Activated naive CD8-positive, alpha-beta T cell treated with anti-CD3 and anti-CD28 coated beads for 36 hours (primary cell): ENCODE measurements around the gene NAA16. TPM values are rescaled to one million over a fixed set of nuclear protein-coding genes. Genes with fewer than 3 reads are reported as not detected.
"Not testable (repeated sequence)": the region's sequence is repeated elsewhere in the genome, so short reads cannot be mapped to it uniquely, and the experiment has no call there.

Experiments used
- DNase-seq: peaks from one replicate; pipeline ENCODE4 v3.0.0; 2021
- H3K27ac Mint-ChIP-seq: one replicate; pipeline ENCODE4 v1.8.0; 2022; ENCODE audit warnings: mild to moderate bottlenecking, moderate library complexity, mixed read lengths
- H3K27me3 Mint-ChIP-seq: one replicate; pipeline ENCODE4 v1.8.0; 2022; ENCODE audit warnings: mild to moderate bottlenecking, mixed read lengths
- H3K36me3 Mint-ChIP-seq: one replicate; pipeline ENCODE4 v1.8.0; 2021; ENCODE audit warnings: mild to moderate bottlenecking, mixed read lengths
- H3K4me1 Mint-ChIP-seq: one replicate; pipeline ENCODE4 v1.8.0; 2021; ENCODE audit warnings: mixed read lengths
- H3K4me3 Mint-ChIP-seq: one replicate; pipeline ENCODE4 v1.8.0; 2022; ENCODE audit warnings: mild to moderate bottlenecking, moderate library complexity, mixed read lengths
- H3K9me3 Mint-ChIP-seq: one replicate; pipeline ENCODE4 v1.8.0; 2022; ENCODE audit warnings: mixed read lengths
- total RNA-seq, 2 experiments: library from RNA; stranded (reverse); gene quantifications; one replicate each; pipeline ENCODE4 v1.2.3, GENCODE V29; 2021

Gene NAA16
- total RNA-seq, 2 experiments from 2014 or later: 29.1 to 33.5 TPM

DNA sequence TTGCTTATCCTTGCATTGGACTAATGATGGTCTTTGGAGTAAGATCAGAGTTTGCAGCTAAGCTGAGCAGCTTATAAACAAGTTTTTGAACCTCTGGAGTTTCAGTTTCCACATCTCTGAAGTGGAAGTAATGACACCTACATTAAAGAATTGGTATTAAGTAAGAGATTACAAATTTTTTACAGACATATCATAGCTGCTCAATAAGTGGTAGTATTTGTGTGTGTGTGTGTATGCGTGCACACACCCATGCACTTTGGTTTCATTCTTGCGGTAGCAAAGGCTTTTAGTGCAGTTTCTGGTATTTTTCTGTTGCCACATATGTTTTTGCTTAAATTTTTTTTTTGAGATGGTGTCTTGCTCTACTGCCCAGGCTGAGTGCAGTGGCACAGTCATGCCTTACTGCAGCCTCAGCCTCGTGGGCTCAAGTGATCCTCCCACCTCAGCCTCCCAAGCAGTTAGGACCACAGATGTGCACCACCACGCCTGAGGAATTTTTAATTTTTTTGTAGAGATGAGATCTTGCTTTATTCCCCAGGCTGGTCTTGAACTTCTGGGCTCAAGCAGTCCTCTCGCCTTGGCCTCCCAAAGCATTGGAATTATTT is 4.5 kb downstream of the NAA16 start:
- H3K27ac Mint-ChIP-seq: peak overlapping the region; percentile 59
- H3K4me1 Mint-ChIP-seq: peaks cover 49% of the 10 kb centered on the region
- H3K9me3 Mint-ChIP-seq: no peaks in the 10 kb centered on the region
- peaks cover 42% of the 10 kb centered on the region for H3K36me3 Mint-ChIP-seq
- no peak for DNase-seq
- peak overlapping the region; percentile 52 for H3K4me3 Mint-ChIP-seq
- peaks cover 3% of the 10 kb centered on the region for H3K27me3 Mint-ChIP-seq

DNA sequence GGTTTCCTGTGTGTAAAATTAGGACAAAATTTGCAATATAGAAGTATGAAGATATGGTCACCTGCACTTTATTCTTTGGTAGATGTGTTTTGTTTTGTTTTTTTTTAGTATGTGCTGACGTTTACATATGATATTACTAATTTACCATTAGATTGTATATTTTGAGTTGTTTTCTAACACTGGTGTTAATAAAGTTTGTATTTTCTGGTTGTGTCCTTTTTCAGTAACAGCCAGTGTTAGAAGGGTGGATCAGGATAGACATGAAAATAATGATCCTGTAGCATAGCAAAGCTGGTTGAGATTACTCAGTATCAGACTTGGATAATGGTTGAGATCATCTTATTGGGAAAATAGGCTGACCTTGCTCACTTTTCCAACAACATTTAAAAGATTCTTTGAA is 6.2 kb downstream of the NAA16 start:
- no peak for DNase-seq
- Mint-ChIP-seq H3K27ac (no peak overlapping the region), H3K36me3 (peaks cover 43% of the 10 kb centered on the region), H3K27me3 (no peaks in the 10 kb centered on the region), H3K4me1 (peaks cover 55% of the 10 kb centered on the region), H3K9me3 (no peaks in the 10 kb centered on the region), H3K4me3 (no peak overlapping the region)

DNA sequence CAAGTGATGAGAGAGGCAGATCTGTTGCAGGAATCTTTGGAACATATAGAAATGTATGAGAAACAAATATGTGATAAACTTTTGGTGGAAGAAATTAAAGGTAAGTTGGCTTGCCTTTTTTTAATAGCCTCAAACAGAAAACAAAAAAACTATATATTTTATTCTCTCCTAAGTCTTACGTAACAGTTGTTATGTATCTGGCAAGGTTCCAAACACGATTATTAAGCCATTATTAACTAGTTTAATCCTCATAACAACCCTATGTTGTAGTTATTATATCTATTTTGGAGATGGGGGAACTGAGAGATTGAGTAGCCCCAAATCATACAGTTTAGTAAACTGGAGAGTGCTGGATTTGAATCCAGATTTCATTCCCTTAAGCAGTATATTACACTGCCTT is 14.7 kb downstream of the NAA16 start:
- H3K36me3 Mint-ChIP-seq: peaks cover 44% of the 10 kb centered on the region

DNA sequence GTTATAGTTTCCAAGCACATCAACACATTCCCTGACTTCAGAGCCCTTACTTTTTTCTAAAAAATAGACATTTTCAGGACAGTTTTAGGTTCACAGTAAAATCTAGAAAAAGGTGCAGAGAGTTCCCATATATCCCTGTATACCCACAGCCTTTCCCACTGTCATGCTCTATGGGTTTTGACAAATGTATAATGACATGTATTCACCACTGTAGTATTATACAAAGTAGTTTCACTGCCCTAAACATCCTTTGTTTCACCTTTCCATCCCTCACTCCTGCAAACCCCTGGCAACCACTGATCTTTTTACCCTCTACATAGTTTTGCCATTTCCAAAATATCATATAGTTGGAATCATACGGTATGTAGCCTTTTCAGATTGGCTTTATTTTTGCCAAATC is 15.6 kb downstream of the NAA16 start:
- no peak for DNase-seq
- H3K4me1 Mint-ChIP-seq: peaks cover 46% of the 10 kb centered on the region
- peak overlapping the region; percentile 0 for H3K27ac Mint-ChIP-seq
- peaks cover 41% of the 10 kb centered on the region for H3K36me3 Mint-ChIP-seq
- no peaks in the 10 kb centered on the region for H3K9me3 Mint-ChIP-seq
- no peaks in the 10 kb centered on the region for H3K27me3 Mint-ChIP-seq
- no peak overlapping the region for H3K4me3 Mint-ChIP-seq

More for the DNA sequence above, 14.7 kb downstream of the NAA16 start:
- H3K27ac Mint-ChIP-seq: no peak overlapping the region
- peaks cover 45% of the 10 kb centered on the region for H3K4me1 Mint-ChIP-seq
- H3K4me3 Mint-ChIP-seq: no peak overlapping the region
- DNase-seq: no peak
- no peaks in the 10 kb centered on the region for H3K9me3 Mint-ChIP-seq
- H3K27me3 Mint-ChIP-seq: no peaks in the 10 kb centered on the region

- Mint-ChIP-seq H3K27me3 (no peaks in the 10 kb centered on the region), H3K4me1 (peaks cover 48% of the 10 kb centered on the region), H3K4me3 (peak overlapping the region; percentile 50), H3K9me3 (no peaks in the 10 kb centered on the region), H3K36me3 (peaks cover 37% of the 10 kb centered on the region), H3K27ac (peak overlapping the region; percentile 81)
- no peak for DNase-seq
These were observed 17.1 kb downstream of the NAA16 start for GRCh38 chr13:41327994-41328790.

GRCh38 chr13:41332829-41333228 is 21.8 kb downstream of the NAA16 start:
- H3K27ac Mint-ChIP-seq: no peak overlapping the region
- H3K36me3 Mint-ChIP-seq: peaks cover 46% of the 10 kb centered on the region
- no peak overlapping the region for H3K4me3 Mint-ChIP-seq
- H3K9me3 Mint-ChIP-seq: no peaks in the 10 kb centered on the region
- H3K4me1 Mint-ChIP-seq: peaks cover 54% of the 10 kb centered on the region
- DNase-seq: no peak
- H3K27me3 Mint-ChIP-seq: no peaks in the 10 kb centered on the region

DNA sequence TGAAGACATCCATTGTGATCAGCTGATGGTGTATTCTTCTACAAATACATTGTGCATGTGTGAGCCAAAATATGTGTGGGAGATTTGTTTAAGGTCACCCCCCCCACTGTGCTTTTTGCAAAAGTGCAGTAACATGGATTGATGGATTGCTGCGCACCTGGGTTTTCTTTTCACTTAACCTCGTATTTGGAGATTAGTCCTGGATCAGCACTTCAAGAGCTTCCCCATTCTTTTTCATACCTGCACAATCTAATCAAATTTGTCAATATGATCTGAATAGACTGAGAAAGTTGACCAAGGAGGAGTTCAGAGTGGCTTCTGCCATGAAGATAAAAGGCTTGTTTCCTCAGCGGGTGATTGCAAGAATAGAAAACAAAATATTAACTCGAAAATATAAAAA is 23.7 kb downstream of the NAA16 start:
- no peaks in the 10 kb centered on the region for H3K9me3 Mint-ChIP-seq
- H3K36me3 Mint-ChIP-seq: peaks cover 48% of the 10 kb centered on the region
- no peak overlapping the region for H3K27ac Mint-ChIP-seq
- DNase-seq: no peak
- H3K27me3 Mint-ChIP-seq: no peaks in the 10 kb centered on the region
- H3K4me3 Mint-ChIP-seq: no peak overlapping the region
- H3K4me1 Mint-ChIP-seq: peaks cover 49% of the 10 kb centered on the region

DNA sequence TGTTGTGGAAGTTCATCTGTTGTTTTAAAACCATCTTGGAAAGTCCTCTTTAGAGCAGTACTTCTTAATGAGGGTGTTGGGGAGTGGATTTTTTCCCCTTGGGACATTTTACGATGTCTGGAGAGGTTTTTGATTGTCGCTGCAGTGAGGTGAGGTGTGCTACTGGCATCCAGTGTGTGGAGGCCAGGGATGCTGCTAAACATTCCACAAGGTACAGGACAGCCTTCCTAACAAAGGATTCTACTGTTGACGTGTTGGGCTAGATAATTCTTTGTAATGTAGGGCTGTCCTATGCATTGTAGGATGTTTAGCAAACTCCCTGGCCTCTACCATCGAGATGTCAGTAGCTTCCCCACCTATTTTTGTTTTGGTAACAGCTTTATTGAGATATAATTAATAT is 33.3 kb downstream of the NAA16 start:
- Mint-ChIP-seq H3K36me3 (peaks cover 79% of the 10 kb centered on the region), H3K4me3 (no peak overlapping the region)

DNA sequence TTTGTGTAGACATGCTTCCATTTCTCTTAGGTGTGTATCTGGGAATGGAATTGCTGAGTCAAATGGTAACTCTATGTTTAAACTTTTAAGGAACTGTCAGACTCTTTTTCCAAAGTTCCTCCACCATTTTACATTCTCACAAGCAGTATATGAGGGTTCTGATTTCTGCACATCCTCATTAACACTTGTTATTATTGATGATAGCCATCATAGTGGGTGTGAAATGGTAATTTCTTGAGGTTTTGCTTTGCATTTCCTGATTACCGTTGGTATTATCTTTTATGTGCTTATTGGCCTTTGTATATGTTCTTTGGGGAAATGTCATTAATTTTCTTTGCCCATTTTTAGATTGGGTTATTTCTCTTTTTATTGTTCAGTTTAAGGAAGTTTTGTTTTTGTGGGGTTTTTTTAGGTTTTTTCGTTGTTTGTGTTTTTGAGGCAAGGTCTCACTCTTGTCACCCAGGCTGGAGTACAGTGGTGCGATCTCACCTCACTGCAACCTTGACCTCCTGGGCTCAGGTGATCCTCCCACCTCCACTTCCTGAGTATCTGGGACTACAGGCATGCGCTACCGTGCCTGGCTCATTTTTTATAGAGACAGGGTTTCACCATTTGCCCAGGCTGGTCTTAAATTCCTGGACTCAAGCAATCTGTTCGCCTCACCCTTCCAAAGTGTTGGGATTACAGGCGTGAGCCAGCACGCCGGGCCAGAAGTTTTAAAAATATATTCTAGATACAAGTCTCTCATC is 34.3 kb downstream of the NAA16 start:
- H3K9me3 Mint-ChIP-seq: peaks cover 7% of the 10 kb centered on the region
- H3K4me1 Mint-ChIP-seq: peaks cover 40% of the 10 kb centered on the region
- DNase-seq: no peak
- peak overlapping the region; percentile 68 for H3K27ac Mint-ChIP-seq
- H3K4me3 Mint-ChIP-seq: no peak overlapping the region
- peaks cover 74% of the 10 kb centered on the region for H3K36me3 Mint-ChIP-seq
- H3K27me3 Mint-ChIP-seq: no peaks in the 10 kb centered on the region

More for the DNA sequence above, 33.3 kb downstream of the NAA16 start:
- no peak for DNase-seq
- H3K27ac Mint-ChIP-seq: peak overlapping the region; percentile 46
- H3K4me1 Mint-ChIP-seq: peaks cover 42% of the 10 kb centered on the region
- peaks cover 8% of the 10 kb centered on the region for H3K9me3 Mint-ChIP-seq
- H3K27me3 Mint-ChIP-seq: no peaks in the 10 kb centered on the region

GRCh38 chr13:41345914-41346589 is 35.0 kb downstream of the NAA16 start:
- DNase-seq: no peak
- Mint-ChIP-seq H3K9me3 (peaks cover 6% of the 10 kb centered on the region), H3K27me3 (no peaks in the 10 kb centered on the region), H3K4me1 (peaks cover 40% of the 10 kb centered on the region), H3K36me3 (peaks cover 74% of the 10 kb centered on the region), H3K27ac (peak overlapping the region; percentile 47), H3K4me3 (no peak overlapping the region)

DNA sequence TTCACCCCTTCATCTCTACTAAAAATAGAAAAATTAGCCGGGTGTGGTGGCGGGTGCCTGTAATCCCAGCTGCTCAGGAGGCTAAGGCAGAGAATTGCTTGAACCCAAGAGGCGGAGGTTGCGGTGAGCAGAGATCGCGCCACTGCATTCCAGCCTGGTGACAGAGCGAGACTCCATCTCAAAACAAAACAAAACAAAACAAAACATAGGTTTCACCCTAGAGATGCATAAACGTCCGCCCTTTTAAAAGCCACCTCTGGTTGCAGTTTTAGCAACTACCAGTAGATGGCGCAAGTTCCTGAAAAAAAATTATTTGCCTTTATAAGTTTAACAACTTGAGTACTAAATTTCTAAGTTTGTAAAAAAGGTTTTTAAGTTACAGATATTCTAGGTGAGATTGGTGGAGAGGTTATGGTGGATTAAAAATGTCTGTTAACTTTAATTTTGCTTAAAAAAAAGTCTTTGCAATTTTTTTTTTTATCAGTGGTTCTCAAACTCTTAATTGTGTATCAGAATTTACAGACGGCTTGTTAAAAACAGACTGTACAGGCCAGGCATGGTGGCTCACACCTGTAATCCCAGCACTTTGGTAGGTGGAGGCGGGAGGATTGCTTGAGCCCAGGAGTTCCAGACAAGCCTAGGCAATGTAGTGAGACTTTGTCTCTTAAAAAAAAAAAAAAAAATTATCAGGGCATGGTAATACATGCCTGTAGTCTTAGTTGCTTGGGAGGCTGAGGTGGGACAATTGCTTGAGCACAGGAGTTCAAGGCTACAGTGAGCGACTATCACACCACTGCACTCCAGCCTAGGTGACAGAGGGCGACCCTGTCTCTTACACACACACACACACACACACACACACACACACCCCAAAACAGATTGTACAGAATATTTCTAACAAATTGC is 42.1 kb downstream of the NAA16 start:
- Mint-ChIP-seq H3K4me3 (no peak overlapping the region), H3K9me3 (no peaks in the 10 kb centered on the region), H3K27me3 (no peaks in the 10 kb centered on the region), H3K4me1 (peaks cover 54% of the 10 kb centered on the region), H3K36me3 (peaks cover 47% of the 10 kb centered on the region), H3K27ac (peak overlapping the region; percentile 76)
- peak; percentile 18 for DNase-seq

DNA sequence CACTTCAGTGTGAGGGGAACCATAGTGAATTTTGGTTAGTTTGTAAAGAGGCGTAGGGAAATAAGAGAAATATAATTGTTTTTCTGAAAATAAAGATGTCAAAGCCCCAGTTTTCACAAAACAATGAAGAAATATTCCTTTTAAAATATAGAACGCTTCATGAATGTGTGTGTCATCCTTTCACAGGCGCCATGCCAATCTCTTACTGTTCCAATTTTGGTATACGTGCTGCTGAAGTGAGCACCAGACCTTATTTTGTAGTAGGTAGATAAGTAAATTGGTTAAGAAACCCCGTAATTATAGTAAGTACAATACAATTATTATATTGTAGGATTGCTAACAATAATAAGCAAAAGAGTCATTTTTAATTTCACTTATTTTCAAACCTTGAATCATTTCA is 43.3 kb downstream of the NAA16 start:
- H3K27ac Mint-ChIP-seq: no peak overlapping the region
- H3K27me3 Mint-ChIP-seq: no peaks in the 10 kb centered on the region
- no peak for DNase-seq
- peaks cover 55% of the 10 kb centered on the region for H3K4me1 Mint-ChIP-seq
- peaks cover 42% of the 10 kb centered on the region for H3K36me3 Mint-ChIP-seq
- no peak overlapping the region for H3K4me3 Mint-ChIP-seq
- no peaks in the 10 kb centered on the region for H3K9me3 Mint-ChIP-seq

DNA sequence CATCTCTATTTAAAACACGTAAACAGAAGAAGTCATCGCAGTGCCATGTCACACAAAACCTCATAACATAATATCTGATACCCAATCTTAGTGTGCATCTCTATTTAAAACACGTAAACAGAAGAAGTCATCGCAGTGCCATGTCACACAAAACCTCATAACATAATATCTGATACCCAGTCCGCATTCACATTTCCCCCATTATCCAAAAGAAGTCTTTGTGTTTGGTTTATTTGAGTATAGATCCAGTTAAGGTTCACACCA is 45.2 kb downstream of the NAA16 start:
- H3K9me3 Mint-ChIP-seq, DNase-seq, H3K27me3 Mint-ChIP-seq: not testable (repeated sequence)
- Mint-ChIP-seq H3K4me3 (peak overlapping the region; percentile 57), H3K27ac (peak overlapping the region; percentile 95), H3K4me1 (peaks cover 57% of the 10 kb centered on the region), H3K36me3 (peaks cover 45% of the 10 kb centered on the region)

DNA sequence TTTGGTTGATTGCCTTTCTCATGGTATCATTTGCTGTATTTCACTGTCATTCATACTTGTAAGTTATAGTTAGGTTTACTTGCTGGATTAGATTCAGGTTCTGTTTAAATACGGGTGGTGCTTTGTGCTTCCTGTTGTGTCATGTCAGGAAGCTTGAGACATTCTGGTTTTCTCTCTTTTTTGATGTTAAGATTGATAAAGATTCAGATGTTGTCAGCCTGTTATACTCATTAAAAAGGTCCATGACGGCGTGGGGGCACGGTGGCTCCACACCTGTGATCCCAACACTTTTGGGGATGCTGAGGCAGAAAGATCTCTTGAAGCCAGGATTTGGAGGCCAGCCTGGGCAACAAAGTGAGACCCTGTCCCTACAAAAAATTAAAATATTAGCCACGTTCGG is 45.7 kb downstream of the NAA16 start:
- no peak for DNase-seq
- Mint-ChIP-seq H3K4me1 (peaks cover 60% of the 10 kb centered on the region), H3K27me3 (no peaks in the 10 kb centered on the region), H3K4me3 (peak overlapping the region; percentile 57), H3K36me3 (peaks cover 48% of the 10 kb centered on the region), H3K27ac (peak overlapping the region; percentile 95), H3K9me3 (no peaks in the 10 kb centered on the region)
